PFSK-1 (cell line): ENCODE results near the gene BCOR. TPM values are rescaled to one million over a fixed set of nuclear protein-coding genes. Genes with fewer than 3 reads are reported as not detected.

Source experiments
- FOXP2 ChIP-seq: optimal IDR thresholded peaks from 2 replicates; pipeline ENCODE3; 2011; ENCODE audit warnings: borderline replicate concordance, control low read depth, inconsistent platforms; ENCODE audit not compliant: insufficient read depth; ENCODE audit errors: extremely low read length, extremely low read depth
- POLR2AphosphoS5 ChIP-seq: IDR thresholded peaks from 2 replicates; pipeline ENCODE4 v1.6.1; 2012; ENCODE audit warnings: low read depth, mild to moderate bottlenecking, control low read depth, low read length, moderate library complexity
- REST ChIP-seq, 2 experiments: IDR thresholded peaks; 2 replicates each; pipeline versions ENCODE4 v1.6.1 to v1.8.0; 2011 to 2012; ENCODE audit warnings: low read depth in 2 of 2, low read length in 2 of 2, control low read depth in 1 of 2, inconsistent platforms in 1 of 2, mild to moderate bottlenecking in 1 of 2, moderate library complexity in 1 of 2; ENCODE audit not compliant: insufficient read depth in 1 of 2
- SIN3A ChIP-seq: IDR thresholded peaks from 2 replicates; pipeline ENCODE4 v1.6.1; 2012; ENCODE audit warnings: mild to moderate bottlenecking, low read length, moderate library complexity, borderline replicate concordance; ENCODE audit not compliant: insufficient read depth
- TAF1 ChIP-seq: IDR thresholded peaks from 2 replicates; pipeline ENCODE4 v1.6.1; 2012; ENCODE audit warnings: low read length, control low read depth, borderline replicate concordance; ENCODE audit not compliant: insufficient read depth
- polyA plus RNA-seq: library from polyadenylated mRNA; unstranded; fragments of >200 nt; gene quantifications from one replicate; pipeline ENCODE4 v1.2.1, GENCODE V29; 2012; ENCODE audit warnings: low read depth, missing spikeins; ENCODE audit not compliant: insufficient read length

The BCOR gene
- polyA plus RNA-seq: 38.1 TPM

GRCh38 chrX:40097504-40098263 is at the start of gene BCOR:
BCOR (minus strand) TSS chrX:40097958; CDS start chrX:40077929, 20,029 bp downstream.
- TF ChIP-seq FOXP2 (no peak), POLR2AphosphoS5 (peak; percentile 73), REST (IDR thresholded peaks at IDR 0.05; ENCODE audit: insufficient read depth in 1 of 2, low read depth in 2 of 2, low read length in 2 of 2) (no peak), SIN3A (no peak), TAF1 (peak; percentile 46; the same call in 1 of the 2 replicates)

DNA sequence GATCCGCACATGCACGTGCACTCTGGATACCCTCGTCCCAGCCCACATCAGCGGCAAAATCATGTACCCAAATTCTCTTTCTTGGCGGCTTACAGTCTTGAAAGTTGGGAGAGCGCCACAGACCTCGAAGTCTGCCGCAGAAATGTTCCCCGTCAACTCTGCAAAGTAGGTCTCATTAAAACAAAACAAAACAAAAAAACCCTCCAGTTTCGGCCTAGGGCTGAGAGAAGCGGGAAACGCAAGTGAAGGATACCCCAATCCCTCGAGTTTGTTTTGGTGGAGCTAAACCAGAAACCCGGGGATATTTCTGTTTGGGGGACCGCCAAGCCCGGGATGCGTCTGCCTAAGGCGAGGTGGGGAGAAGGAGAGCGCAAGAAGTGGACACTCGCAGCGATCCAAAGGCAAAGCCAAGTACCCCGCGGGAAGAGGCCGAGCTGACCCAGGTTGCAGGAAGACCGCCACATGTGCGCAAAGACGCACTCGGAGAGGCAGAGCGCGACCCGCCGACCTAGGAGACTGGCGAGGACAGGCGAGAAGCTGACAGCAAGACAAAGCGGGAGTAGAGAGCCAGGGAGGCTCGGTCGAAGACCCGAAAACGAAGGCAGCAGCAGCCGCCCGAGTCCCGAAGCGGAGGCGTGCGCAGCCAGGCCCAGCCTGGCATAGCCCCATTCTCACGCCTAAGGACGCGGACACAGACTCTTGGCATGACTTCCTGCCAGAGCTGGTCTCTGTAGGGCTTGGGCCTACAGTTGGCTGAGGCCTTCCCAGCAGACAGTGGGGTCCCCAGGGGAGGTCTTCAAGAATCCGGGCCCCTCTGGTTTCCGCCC is 49.6 kb upstream of the BCOR start:
- TF ChIP-seq POLR2AphosphoS5: no peak
- no peak for TF ChIP-seq TAF1
- TF ChIP-seq REST (IDR thresholded peaks at IDR 0.05; ENCODE audit: insufficient read depth in 1 of 2, low read depth in 2 of 2, low read length in 2 of 2): no peak
- no peak for TF ChIP-seq SIN3A
- TF ChIP-seq FOXP2: no peak

GRCh38 chrX:40146262-40147125 is 48.7 kb upstream of the BCOR start:
- TF ChIP-seq SIN3A (no peak), POLR2AphosphoS5 (no peak), FOXP2 (no peak), REST (IDR thresholded peaks at IDR 0.05; ENCODE audit: insufficient read depth in 1 of 2, low read depth in 2 of 2, low read length in 2 of 2) (no peak), TAF1 (no peak)

DNA sequence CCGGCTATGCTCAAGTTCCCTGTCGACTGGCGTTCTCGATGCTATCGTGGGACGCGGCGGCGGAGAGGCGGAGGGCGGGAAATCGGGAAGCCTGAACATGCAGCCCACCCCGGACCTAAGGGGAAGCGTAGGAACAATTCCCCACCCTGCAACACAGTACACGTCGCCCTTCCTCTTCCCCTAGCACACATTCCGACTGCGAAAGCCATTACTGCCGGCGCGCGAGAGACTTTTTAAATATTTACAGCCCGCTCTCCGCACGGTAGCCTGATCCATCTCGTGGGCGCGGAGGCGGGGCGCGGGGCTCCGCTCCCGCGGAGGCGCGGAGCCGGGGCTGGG is 48.1 kb upstream of the BCOR start:
- TF ChIP-seq POLR2AphosphoS5 (no peak), FOXP2 (no peak), REST (IDR thresholded peaks at IDR 0.05; ENCODE audit: insufficient read depth in 1 of 2, low read depth in 2 of 2, low read length in 2 of 2) (no peak), TAF1 (no peak), SIN3A (no peak)
